Loucy (cell line): ENCODE measurements around the gene SCN8A.

ENCODE experiments used
- H2AFZ ChIP-seq: fragments of 200-600 bp; sonication (generic); 2 replicates; pipeline ENCODE4 v1.6.0; 2016; ENCODE audit warnings: antibody characterized with exemption, mild to moderate bottlenecking, low read length, moderate library complexity
- H3F3A ChIP-seq: fragments of 200-600 bp; 2 replicates; pipeline ENCODE4 v1.6.0; 2016; ENCODE audit warnings: antibody characterized with exemption, low read depth, mild to moderate bottlenecking
- H3K27me3 ChIP-seq: fragments of 200-600 bp; sonication (generic); 2 replicates; pipeline ENCODE4 v1.6.1; 2014; ENCODE audit warnings: low read length, mild to moderate bottlenecking; ENCODE audit not compliant: insufficient read depth, poor library complexity, severe bottlenecking
- H3K36me3 ChIP-seq: fragments of 200-600 bp; sonication (generic); 2 replicates; pipeline ENCODE4 v1.6.1; 2016; ENCODE audit warnings: low read length; ENCODE audit not compliant: insufficient read depth
- H3K4me1 ChIP-seq: fragments of 200-600 bp; sonication (generic); 2 replicates; pipeline ENCODE4 v1.5.1; 2014; ENCODE audit warnings: low read length, mild to moderate bottlenecking; ENCODE audit not compliant: insufficient read depth, poor library complexity, severe bottlenecking
- H3K4me2 ChIP-seq: fragments of 200-600 bp; sonication (generic); 2 replicates; pipeline ENCODE4 v1.6.0; 2014; ENCODE audit warnings: antibody characterized with exemption, low read length, low read depth, mild to moderate bottlenecking; ENCODE audit not compliant: poor library complexity, severe bottlenecking
- H3K4me3 ChIP-seq: fragments of 200-600 bp; sonication (generic); 2 replicates; pipeline ENCODE4 v1.5.1; 2014; ENCODE audit warnings: low read length, mild to moderate bottlenecking, mixed read lengths; ENCODE audit not compliant: poor library complexity, severe bottlenecking
- H3K79me2 ChIP-seq: fragments of 200-600 bp; sonication (generic); 2 replicates; pipeline ENCODE4 v1.6.1; 2014; ENCODE audit warnings: low read length; ENCODE audit not compliant: insufficient read depth
- H3K9ac ChIP-seq: fragments of 200-600 bp; sonication (generic); 2 replicates; pipeline ENCODE4 v1.6.0; 2014; ENCODE audit warnings: mild to moderate bottlenecking, low read depth, low read length, moderate library complexity; ENCODE audit not compliant: poor library complexity, severe bottlenecking
- H3K9me2 ChIP-seq: fragments of 200-600 bp; sonication (generic); replicated peaks from 2 replicates; pipeline ENCODE4 v1.6.1; 2016; ENCODE audit warnings: low read depth, low read length, mixed read lengths
- H3K9me3 ChIP-seq: fragments of 200-600 bp; sonication (generic); 2 replicates; pipeline ENCODE4 v1.6.1; 2014; ENCODE audit warnings: mild to moderate bottlenecking, antibody characterized with exemption, low read length, low read depth; ENCODE audit not compliant: insufficient read depth
- H4K20me1 ChIP-seq: fragments of 200-600 bp; sonication (generic); 2 replicates; pipeline ENCODE4 v1.6.0; 2014; ENCODE audit warnings: antibody characterized with exemption, low read length, mild to moderate bottlenecking; ENCODE audit not compliant: insufficient read depth, poor library complexity, severe bottlenecking
- CTCF ChIP-seq: fragments of 200-600 bp; sonication (generic); conservative IDR thresholded peaks from 2 replicates; pipeline ENCODE4 v1.5.1; 2014; ENCODE audit warnings: mild to moderate bottlenecking, antibody characterized with exemption, low read length
- EZH2phosphoT487 ChIP-seq: fragments of 200-600 bp; IDR thresholded peaks from 2 replicates; pipeline ENCODE4 v1.6.1; 2018; ENCODE audit warnings: antibody characterized with exemption, mild to moderate bottlenecking, moderate library complexity, borderline replicate concordance

Gene SCN8A

GRCh38 chr12:51759175-51759574 is 168.1 kb downstream of the SCN8A start:
- no peaks in the 10 kb centered on the region for H3K36me3 ChIP-seq
- H3K9me3 ChIP-seq: no peaks in the 10 kb centered on the region
- TF ChIP-seq CTCF (no peak), EZH2phosphoT487 (no peak)
- H4K20me1 ChIP-seq: no peaks in the 10 kb centered on the region
- H3K9ac ChIP-seq: no peak overlapping the region
- no peak overlapping the region for H2AFZ ChIP-seq
- no peaks in the 10 kb centered on the region for H3K79me2 ChIP-seq
- H3K4me2 ChIP-seq: no peak overlapping the region
- H3K27me3 ChIP-seq: no peaks in the 10 kb centered on the region
- no peak overlapping the region for H3K4me3 ChIP-seq
- no peaks in the 10 kb centered on the region for H3K9me2 ChIP-seq
- H3K4me1 ChIP-seq: peaks cover 4% of the 10 kb centered on the region
- H3F3A ChIP-seq: no peaks in the 10 kb centered on the region

GRCh38 chr12:51759695-51760094 is 168.7 kb downstream of the SCN8A start:
- Histone ChIP-seq H3F3A (no peaks in the 10 kb centered on the region), H3K9me3 (no peaks in the 10 kb centered on the region), H3K79me2 (no peaks in the 10 kb centered on the region), H2AFZ (no peak overlapping the region), H3K4me1 (peaks cover under 1% of the 10 kb centered on the region), H3K9me2 (no peaks in the 10 kb centered on the region), H4K20me1 (no peaks in the 10 kb centered on the region), H3K4me2 (no peak overlapping the region), H3K36me3 (no peaks in the 10 kb centered on the region), H3K9ac (no peak overlapping the region), H3K27me3 (no peaks in the 10 kb centered on the region), H3K4me3 (no peak overlapping the region)
- TF ChIP-seq EZH2phosphoT487: no peak
- no peak for TF ChIP-seq CTCF

- Histone ChIP-seq H3K79me2 (no peaks in the 10 kb centered on the region), H3K4me2 (no peak overlapping the region), H3K9ac (no peak overlapping the region), H3F3A (no peaks in the 10 kb centered on the region), H3K4me3 (no peak overlapping the region), H3K36me3 (no peaks in the 10 kb centered on the region), H3K9me2 (no peaks in the 10 kb centered on the region), H4K20me1 (no peaks in the 10 kb centered on the region), H3K27me3 (no peaks in the 10 kb centered on the region), H3K4me1 (no peaks in the 10 kb centered on the region), H3K9me3 (no peaks in the 10 kb centered on the region), H2AFZ (no peak overlapping the region)
- TF ChIP-seq CTCF (no peak), EZH2phosphoT487 (no peak)
Measured at GRCh38 chr12:51760231-51760630, 169.2 kb downstream of the SCN8A start.
